Measurements from ENCODE around the gene RNU4-1.
"Not testable (repeated sequence)": the region's sequence is repeated elsewhere in the genome, so short reads cannot be mapped to it uniquely, and the experiment has no call there.

The RNU4-1 gene

DNA sequence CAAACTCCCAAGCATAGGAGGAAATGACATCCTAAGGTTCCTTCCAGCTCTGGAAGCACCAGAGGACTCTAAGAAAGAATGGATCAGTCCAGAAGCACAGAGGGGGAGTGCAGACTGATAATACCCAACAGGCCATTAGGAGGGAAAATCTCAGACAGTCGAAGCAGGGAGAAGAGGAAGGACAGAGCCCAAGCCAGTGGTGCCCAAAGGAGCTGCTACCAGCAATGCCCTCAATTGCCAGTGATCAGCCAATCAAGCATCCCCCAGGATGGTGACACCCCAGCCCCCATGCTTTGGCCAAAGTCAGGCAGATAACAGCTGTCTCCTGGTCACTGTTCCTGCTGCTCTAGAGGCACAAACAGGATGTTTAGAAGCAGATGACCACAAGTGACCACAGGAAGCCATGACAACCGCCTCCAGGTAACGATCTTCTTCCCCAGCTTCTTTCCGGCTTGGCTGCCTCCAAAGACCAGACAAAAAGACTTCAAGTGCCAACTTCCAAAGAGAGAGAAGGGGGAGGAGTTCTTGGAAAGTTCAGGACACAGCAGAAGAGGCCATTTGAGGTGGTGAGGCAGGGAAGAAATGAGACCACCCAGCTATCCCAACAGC is 43.7 kb downstream of the RNU4-1 start:
- DNase-seq (ENCODE audit: low read depth, low spot score) = no peak
- TF ChIP-seq, protein P1, sequence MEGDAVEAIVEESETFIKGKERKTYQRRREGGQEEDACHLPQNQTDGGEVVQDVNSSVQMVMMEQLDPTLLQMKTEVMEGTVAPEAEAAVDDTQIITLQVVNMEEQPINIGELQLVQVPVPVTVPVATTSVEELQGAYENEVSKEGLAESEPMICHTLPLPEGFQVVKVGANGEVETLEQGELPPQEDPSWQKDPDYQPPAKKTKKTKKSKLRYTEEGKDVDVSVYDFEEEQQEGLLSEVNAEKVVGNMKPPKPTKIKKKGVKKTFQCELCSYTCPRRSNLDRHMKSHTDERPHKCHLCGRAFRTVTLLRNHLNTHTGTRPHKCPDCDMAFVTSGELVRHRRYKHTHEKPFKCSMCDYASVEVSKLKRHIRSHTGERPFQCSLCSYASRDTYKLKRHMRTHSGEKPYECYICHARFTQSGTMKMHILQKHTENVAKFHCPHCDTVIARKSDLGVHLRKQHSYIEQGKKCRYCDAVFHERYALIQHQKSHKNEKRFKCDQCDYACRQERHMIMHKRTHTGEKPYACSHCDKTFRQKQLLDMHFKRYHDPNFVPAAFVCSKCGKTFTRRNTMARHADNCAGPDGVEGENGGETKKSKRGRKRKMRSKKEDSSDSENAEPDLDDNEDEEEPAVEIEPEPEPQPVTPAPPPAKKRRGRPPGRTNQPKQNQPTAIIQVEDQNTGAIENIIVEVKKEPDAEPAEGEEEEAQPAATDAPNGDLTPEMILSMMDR (IDR thresholded peaks at IDR 0.05; ENCODE audit: insufficient read depth, low read length, missing control alignments) = no peak
- CTCF ChIA-PET = interaction anchor here (1.1 to 26.2 kb wide), 4 partner anchors 9 to 25 kb away, joined by 3 to 1066 read pairs (median 268); partner anchors contain the start of gene PXN
- no peak overlapping the region for H3K4me3 ChIP-seq (ENCODE audit: low read depth, low read length)
- POLR2A ChIA-PET = interaction anchor here (0.8 to 2.5 kb wide), 4 partner anchors 12 to 49 kb away, joined by 3 to 11 read pairs (median 7); partner anchors contain the start of genes RNU4-2 and RPLP0

DNA sequence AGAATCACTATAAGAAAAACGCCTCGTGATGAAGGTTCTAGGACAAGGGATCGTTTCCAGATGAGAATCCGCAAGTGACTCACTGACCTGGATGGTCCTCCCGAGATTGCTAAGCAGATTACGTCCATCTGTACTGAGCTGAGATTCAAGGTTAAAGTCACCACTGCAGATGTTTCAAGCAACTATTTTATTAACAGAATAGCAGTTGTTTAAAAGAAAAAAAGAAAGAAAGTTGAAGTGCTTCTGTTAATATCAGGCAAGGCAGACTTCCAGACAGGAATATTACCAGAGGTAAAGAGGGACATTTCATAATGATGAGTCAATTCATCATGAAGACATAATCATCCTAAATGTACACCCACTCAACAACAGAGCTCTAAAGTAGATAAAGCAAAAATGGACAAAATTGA is 45.4 kb downstream of the RNU4-1 start:
- ChIA-PET CTCF (interaction anchor here (0.7 to 26.2 kb wide), 4 partner anchors 11 to 54 kb away, joined by 3 to 1066 read pairs (median 268); partner anchors contain the start of genes PXN and SIRT4), POLR2A (interaction anchor here (1.0 to 2.5 kb wide), 8 partner anchors 9 to 47 kb away, joined by 3 to 14 read pairs (median 10); partner anchors contain the start of genes RNU4-2 and RPLP0)
- TF ChIP-seq, protein P1 (IDR thresholded peaks at IDR 0.05; ENCODE audit: insufficient read depth, low read length, missing control alignments) = no peak
- H3K4me3 ChIP-seq (ENCODE audit: low read depth, low read length) = no peak overlapping the region
- DNase-seq (ENCODE audit: low read depth, low spot score) = no peak

DNA sequence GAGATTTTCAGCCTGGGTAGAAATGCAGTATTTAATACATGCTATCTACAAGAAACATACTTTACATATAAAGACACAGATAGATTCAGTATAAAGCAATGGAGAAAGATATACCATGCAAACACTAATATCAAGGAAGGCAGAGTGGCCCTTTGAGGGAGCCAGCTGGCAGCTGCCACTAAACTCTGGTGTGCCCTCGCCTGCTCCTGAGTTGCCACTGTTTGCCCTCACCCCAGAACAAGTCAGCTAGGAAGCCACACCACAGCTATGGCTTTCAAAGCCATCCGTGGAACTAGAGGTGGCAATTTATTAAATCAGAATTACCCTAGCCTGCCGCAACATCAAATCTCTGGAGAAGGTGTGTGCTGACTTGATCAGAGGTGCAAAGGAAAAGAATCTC is 45.9 kb downstream of the RNU4-1 start:
- CTCF ChIA-PET = interaction anchor here (0.7 to 26.2 kb wide), 4 partner anchors 10 to 55 kb away, joined by 3 to 1066 read pairs (median 268); partner anchors contain the start of genes PXN and SIRT4
- DNase-seq (ENCODE audit: low read depth, low spot score) = no peak

DNA sequence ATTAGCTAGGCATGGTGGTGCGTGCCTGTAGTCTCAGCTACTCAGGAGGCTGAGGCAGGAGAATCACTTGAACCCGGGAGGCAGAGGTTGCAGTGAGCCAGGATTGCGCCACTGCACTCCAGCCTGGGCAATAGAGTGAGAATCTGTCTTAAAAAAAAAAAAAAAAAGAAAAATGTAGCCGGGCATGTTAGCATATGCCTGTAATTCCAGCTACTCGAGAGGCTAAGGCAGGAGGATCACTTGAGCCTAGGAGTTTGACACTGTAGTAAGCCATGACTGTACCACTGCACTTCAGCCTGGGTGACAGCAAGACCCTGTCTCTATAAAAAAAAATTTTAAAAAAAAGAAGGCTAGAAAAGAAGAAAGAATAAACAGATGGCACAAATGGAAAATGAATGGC is 46.3 kb downstream of the RNU4-1 start:
- POLR2A ChIA-PET = interaction anchor here (0.8 to 1.8 kb wide), 4 partner anchors 10 to 45 kb away, joined by 4 to 14 read pairs (median 12); partner anchors contain the start of gene RNU4-2
- not testable (repeated sequence) for H3K4me3 ChIP-seq (ENCODE audit: low read depth, low read length); DNase-seq (ENCODE audit: low read depth, low spot score)
- CTCF ChIA-PET = interaction anchor here (10.7 to 26.2 kb wide), 3 partner anchors 10 to 22 kb away, joined by 123 to 1066 read pairs (median 412); partner anchors contain the start of gene PXN

More for the DNA sequence above, 45.9 kb downstream of the RNU4-1 start:
- TF ChIP-seq, protein P1 (IDR thresholded peaks at IDR 0.05; ENCODE audit: insufficient read depth, low read length, missing control alignments) = no peak
- POLR2A ChIA-PET = interaction anchor here (0.8 to 2.5 kb wide), 8 partner anchors 10 to 47 kb away, joined by 4 to 14 read pairs (median 10); partner anchors contain the start of genes RNU4-2 and RPLP0
- H3K4me3 ChIP-seq (ENCODE audit: low read depth, low read length) = no peak overlapping the region

All from AG04449 (cell line).